GM19025 (cell line): ENCODE results near the gene CASR.

Experiments
- ATAC-seq: cut with Tn5 transposase; IDR thresholded peaks from one replicate; pipeline ENCODE4 v1.9.1; 2021; ENCODE audit warnings: mild to moderate bottlenecking, low read depth, moderate library complexity; ENCODE audit not compliant: unreplicated experiment

Gene CASR

GRCh38 chr3:122208579-122208978 lies 25.1 kb downstream of the CASR start:
- ATAC-seq, result no peak

- no peak for ATAC-seq
Observed at GRCh38 chr3:122213650-122214049, 30.2 kb downstream of the CASR start.

- ATAC-seq, result no peak
Observed at GRCh38 chr3:122214711-122215110, 31.2 kb downstream of the CASR start.

- no peak for ATAC-seq
Observed at GRCh38 chr3:122215592-122216298, 32.3 kb downstream of the CASR start.

GRCh38 chr3:122217901-122218300 lies 34.4 kb downstream of the CASR start:
- no peak for ATAC-seq

- no peak for ATAC-seq
Observed at GRCh38 chr3:122219242-122219872, 35.9 kb downstream of the CASR start.

- ATAC-seq, result no peak
Observed at GRCh38 chr3:122227036-122227781, 43.7 kb downstream of the CASR start.

- ATAC-seq, result no peak
Observed at GRCh38 chr3:122230174-122230573, 46.7 kb downstream of the CASR start.

- no peak for ATAC-seq
Observed at GRCh38 chr3:122231465-122232157, 48.1 kb downstream of the CASR start.

GRCh38 chr3:122232485-122232884 lies 49.0 kb downstream of the CASR start:
- no peak for ATAC-seq

- peak; percentile 54 for ATAC-seq
Observed at GRCh38 chr3:122233101-122233952, 49.9 kb downstream of the CASR start.

- ATAC-seq, result no peak
Observed at GRCh38 chr3:122234117-122234516, 50.6 kb downstream of the CASR start.

- ATAC-seq, result no peak
Observed at GRCh38 chr3:122235147-122235546, 51.7 kb downstream of the CASR start.

GRCh38 chr3:122239112-122239511 lies 55.6 kb downstream of the CASR start:
- ATAC-seq, result no peak

GRCh38 chr3:122245513-122246174 lies 62.2 kb downstream of the CASR start:
- no peak for ATAC-seq

GRCh38 chr3:122246199-122246598 lies 62.7 kb downstream of the CASR start:
- ATAC-seq, result no peak

GRCh38 chr3:122247087-122247824 lies 63.8 kb downstream of the CASR start:
- ATAC-seq, result no peak

GRCh38 chr3:122247825-122248185 lies 64.3 kb downstream of the CASR start:
- no peak for ATAC-seq

- no peak for ATAC-seq
Observed at GRCh38 chr3:122251428-122251827, 68.0 kb downstream of the CASR start.
